Testis (tissue), 2 donors: ENCODE measurements around the gene GLI3.

Source experiments
- CTCF ChIP-seq, 3 experiments: fragments of 450-650 bp in 2 of 3; fragments of 200-600 bp in 1 of 3; sonication (generic) in 1 of 3; IDR thresholded peaks; one replicate each; pipeline ENCODE4 v1.5.1; 2016 to 2019; ENCODE audit warnings: antibody characterized with exemption in 3 of 3, mild to moderate bottlenecking in 2 of 3, moderate library complexity in 1 of 3
- POLR2A ChIP-seq: fragments of 450-650 bp; IDR thresholded peaks from one replicate; pipeline ENCODE4 v1.6.1; 2017; ENCODE audit warnings: antibody characterized with exemption, mild to moderate bottlenecking, moderate library complexity

- TF ChIP-seq CTCF (IDR thresholded peaks at IDR 0.05): no peak
- no peak for TF ChIP-seq POLR2A
Observed at GRCh38 chr7:41977661-41978060, 259.3 kb downstream of the GLI3 start.
